NCI-H460 (cell line): ENCODE data around the gene BMP7. TPM values are rescaled to one million over a fixed set of nuclear protein-coding genes. Genes with fewer than 3 reads are reported as not detected.
"Not testable (repeated sequence)": the region's sequence is repeated elsewhere in the genome, so short reads cannot be mapped to it uniquely, and the experiment has no call there.

ENCODE experiments used
- DNase-seq: peaks from one replicate; pipeline ENCODE4 v3.0.0-alpha.2; 2016; ENCODE audit warnings: low read depth; ENCODE audit errors: extremely low read depth
- total RNA-seq: library from RNA; depleted of rRNA; stranded (reverse); fragments of >200 nt; shearing (Covaris generic); gene quantifications from 2 replicates; pipeline ENCODE4 v1.2.3, GENCODE V29; 2014

The BMP7 gene
- total RNA-seq, 1 experiment from 2014 or later, result 0.17 TPM

- DNase-seq, result no peak
Measured at GRCh38 chr20:57288651-57289277, 22.3 kb upstream of the BMP7 start.

GRCh38 chr20:57287901-57288300 is 21.5 kb upstream of the BMP7 start:
- no peak for DNase-seq

GRCh38 chr20:57287007-57287880 is 20.8 kb upstream of the BMP7 start:
- no peak for DNase-seq

GRCh38 chr20:57283860-57284259 is 17.4 kb upstream of the BMP7 start:
- DNase-seq, result no peak

- DNase-seq, result no peak
Measured at GRCh38 chr20:57282670-57283361, 16.4 kb upstream of the BMP7 start.

GRCh38 chr20:57281900-57282299 is 15.5 kb upstream of the BMP7 start:
- DNase-seq, result no peak

- DNase-seq, result no peak
Measured at GRCh38 chr20:57280221-57280620, 13.8 kb upstream of the BMP7 start.

- not testable (repeated sequence) for DNase-seq
Measured at GRCh38 chr20:57279548-57279947, 13.1 kb upstream of the BMP7 start.

GRCh38 chr20:57278457-57278856 is 12.0 kb upstream of the BMP7 start:
- DNase-seq, result no peak

- DNase-seq, result no peak
Measured at GRCh38 chr20:57277398-57278105, 11.1 kb upstream of the BMP7 start.

- DNase-seq, result no peak
Measured at GRCh38 chr20:57276221-57276620, 9.8 kb upstream of the BMP7 start.

- DNase-seq, result no peak
Measured at GRCh38 chr20:57275813-57276212, 9.4 kb upstream of the BMP7 start.

- DNase-seq, result no peak
Measured at GRCh38 chr20:57275334-57275733, 8.9 kb upstream of the BMP7 start.

GRCh38 chr20:57274846-57275245 is 8.4 kb upstream of the BMP7 start:
- no peak for DNase-seq

GRCh38 chr20:57274299-57274698 is 7.9 kb upstream of the BMP7 start:
- DNase-seq, result no peak

- DNase-seq, result no peak
Measured at GRCh38 chr20:57272883-57273535, 6.6 kb upstream of the BMP7 start.

GRCh38 chr20:57270204-57270984 is 4.0 kb upstream of the BMP7 start:
- no peak for DNase-seq

- DNase-seq, result no peak
Measured at GRCh38 chr20:57269148-57269984, 2.9 kb upstream of the BMP7 start.
